PC-3 (cell line): ENCODE results near the gene HNRNPF. TPM values are rescaled to one million over a fixed set of nuclear protein-coding genes. Genes with fewer than 3 reads are reported as not detected.

Experiments used
- ATAC-seq: fragments of 200-7000 bp; cut with Tn5 transposase; 2 replicates; pipeline ENCODE4 v1.9.1; 2020; ENCODE audit warnings: mild to moderate bottlenecking, moderate library complexity
- BruUV-seq: library from RNA; stranded (reverse); fragments of 400-500 nt; replicated peaks from 2 replicates; lab custom pipeline; 2021; lab: Mats Ljungman, UMichigan
- CTCF ChIA-PET: fragments of 300-600 bp; sonication (Branson Sonifier 250); formaldehyde crosslinking; loops from one replicate; lab custom pipeline; 2022; ENCODE audit warnings: antibody characterized with exemption; lab: Charles Lee
- POLR2A ChIA-PET: fragments of 300-600 bp; sonication (Branson Sonifier 250); formaldehyde crosslinking; loops from one replicate; lab custom pipeline; 2022; ENCODE audit warnings: antibody characterized with exemption; ENCODE audit not compliant: unreplicated experiment; lab: Charles Lee
- DNase-seq: peaks from one replicate; pipeline ENCODE4 v3.0.0-alpha.2; 2015
- H2AFZ ChIP-seq: fragments of 300-600 bp; sonication (generic); 2 replicates; pipeline ENCODE4 v1.6.0; 2016; ENCODE audit warnings: antibody characterized with exemption, low read length
- H3F3A ChIP-seq: fragments of 300-600 bp; sonication (generic); one replicate; pipeline ENCODE4 v1.6.0; 2017; ENCODE audit warnings: antibody characterized with exemption, low read length, control low read depth, mild to moderate bottlenecking; ENCODE audit not compliant: unreplicated experiment
- H3K27ac ChIP-seq: fragments of 300-600 bp; sonication (generic); 2 replicates; pipeline ENCODE4 v1.5.1; 2016; ENCODE audit warnings: mild to moderate bottlenecking, low read length
- H3K27me3 ChIP-seq: fragments of 300-600 bp; sonication (generic); 2 replicates; pipeline ENCODE4 v1.6.1; 2016; ENCODE audit warnings: low read length, mixed read lengths
- H3K36me3 ChIP-seq: fragments of 300-600 bp; sonication (generic); 2 replicates; pipeline ENCODE4 v1.6.1; 2016; ENCODE audit warnings: low read depth, mixed run types, low read length, mixed read lengths
- H3K4me1 ChIP-seq: fragments of 300-600 bp; sonication (generic); 2 replicates; pipeline ENCODE4 v1.5.1; 2016; ENCODE audit warnings: low read length; ENCODE audit not compliant: insufficient read depth
- H3K4me2 ChIP-seq: fragments of 300-600 bp; sonication (generic); 2 replicates; pipeline ENCODE4 v1.6.0; 2016; ENCODE audit warnings: low read length
- H3K4me3 ChIP-seq: fragments of 300-600 bp; sonication (generic); 2 replicates; pipeline ENCODE4 v1.5.1; 2016; ENCODE audit warnings: mild to moderate bottlenecking, low read length, mixed read lengths
- H3K79me2 ChIP-seq: fragments of 300-600 bp; sonication (generic); 2 replicates; pipeline ENCODE4 v1.6.1; 2017; ENCODE audit warnings: low read length, mixed read lengths
- H3K9ac ChIP-seq: fragments of 300-600 bp; sonication (generic); 2 replicates; pipeline ENCODE4 v1.6.0; 2016; ENCODE audit warnings: mild to moderate bottlenecking, low read length
- H3K9me2 ChIP-seq: fragments of 300-600 bp; sonication (generic); replicated peaks from 2 replicates; pipeline ENCODE4 v1.6.1; 2016; ENCODE audit warnings: mixed run types, low read length, mixed read lengths
- H3K9me3 ChIP-seq: fragments of 300-600 bp; sonication (generic); 2 replicates; pipeline ENCODE4 v1.6.1; 2016; ENCODE audit warnings: low read length, mixed read lengths
- H4K20me1 ChIP-seq: fragments of 300-600 bp; sonication (generic); 2 replicates; pipeline ENCODE4 v1.6.1; 2016; ENCODE audit warnings: low read length, mixed read lengths
- EZH2 ChIP-seq: fragments of 300-600 bp; sonication (generic); IDR thresholded peaks from one replicate; pipeline ENCODE4 v1.6.1; 2017; ENCODE audit warnings: antibody characterized with exemption, mild to moderate bottlenecking, low read length; ENCODE audit not compliant: unreplicated experiment
- EZH2phosphoT487 ChIP-seq: fragments of 300-600 bp; sonication (generic); IDR thresholded peaks from 2 replicates; pipeline ENCODE4 v1.6.1; 2018; ENCODE audit warnings: mild to moderate bottlenecking, antibody characterized with exemption, low read length, borderline replicate concordance
- intact Hi-C: fragments of 100-400 bp; cut with micrococcal nuclease; formaldehyde crosslinking; loops from 2 replicates; pipeline ENCODE4 v1.9.0; 2023
- total RNA-seq: library from RNA; depleted of rRNA; stranded (reverse); fragments of >200 nt; gene quantifications from 2 replicates; pipeline ENCODE4 v1.2.3, GENCODE V29; 2014
- TF ChIP-seq, protein P1 (sequence below): fragments of 300-600 bp; sonication (generic); conservative IDR thresholded peaks from 2 replicates; pipeline ENCODE4 v1.5.1; 2017; ENCODE audit warnings: antibody characterized with exemption, low read depth, mild to moderate bottlenecking, low read length

HNRNPF gene
- total RNA-seq, 1 experiment from 2014 or later = 421 TPM

DNA sequence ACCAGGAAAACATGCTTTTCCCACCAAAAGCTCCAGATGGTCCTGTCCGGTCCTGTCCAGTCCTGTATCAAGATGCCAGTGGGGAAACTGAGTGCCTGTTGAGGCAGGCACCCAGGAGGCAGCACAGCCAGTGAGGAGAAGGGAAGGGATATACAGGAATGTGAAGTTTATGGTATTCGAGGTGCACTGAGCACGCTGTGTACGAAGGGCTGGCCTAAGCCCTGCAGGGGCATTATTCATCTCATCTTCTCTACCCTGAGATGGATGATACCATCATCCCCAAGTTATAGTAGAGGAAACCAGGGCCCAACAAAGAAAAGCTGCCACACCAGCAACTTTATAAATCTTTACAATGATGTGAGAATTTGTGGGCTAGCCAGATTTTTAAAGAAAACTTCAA is 61.0 kb downstream of the HNRNPF start:
- Histone ChIP-seq H3K9ac (no peak overlapping the region), H3K79me2 (no peaks in the 10 kb centered on the region), H3K4me2 (no peak overlapping the region), H3K36me3 (no peaks in the 10 kb centered on the region), H3K9me3 (no peaks in the 10 kb centered on the region), H3F3A (no peaks in the 10 kb centered on the region), H3K4me1 (peaks cover 23% of the 10 kb centered on the region), H4K20me1 (no peaks in the 10 kb centered on the region), H3K27ac (no peak overlapping the region), H3K4me3 (no peak overlapping the region), H2AFZ (0 out of 2 replicates have a peak overlapping the region, but pooled peaks have one; percentile 40), H3K9me2 (no peaks in the 10 kb centered on the region), H3K27me3 (no peaks in the 10 kb centered on the region)
- POLR2A ChIA-PET = no interaction called here
- CTCF ChIA-PET = interaction anchor here (0.6 to 0.7 kb wide), 2 partner anchors 55 to 87 kb away, joined by 3 read pairs; no protein-coding TSS in a partner anchor
- DNase-seq (no peak), ATAC-seq (no peak)
- no TSS peak for BruUV-seq
- intact Hi-C loops = loop anchor here (1.0 to 10.0 kb wide), 5 partner anchors 55 to 481 kb away; no protein-coding TSS in a partner anchor
- TF ChIP-seq, protein P1, sequence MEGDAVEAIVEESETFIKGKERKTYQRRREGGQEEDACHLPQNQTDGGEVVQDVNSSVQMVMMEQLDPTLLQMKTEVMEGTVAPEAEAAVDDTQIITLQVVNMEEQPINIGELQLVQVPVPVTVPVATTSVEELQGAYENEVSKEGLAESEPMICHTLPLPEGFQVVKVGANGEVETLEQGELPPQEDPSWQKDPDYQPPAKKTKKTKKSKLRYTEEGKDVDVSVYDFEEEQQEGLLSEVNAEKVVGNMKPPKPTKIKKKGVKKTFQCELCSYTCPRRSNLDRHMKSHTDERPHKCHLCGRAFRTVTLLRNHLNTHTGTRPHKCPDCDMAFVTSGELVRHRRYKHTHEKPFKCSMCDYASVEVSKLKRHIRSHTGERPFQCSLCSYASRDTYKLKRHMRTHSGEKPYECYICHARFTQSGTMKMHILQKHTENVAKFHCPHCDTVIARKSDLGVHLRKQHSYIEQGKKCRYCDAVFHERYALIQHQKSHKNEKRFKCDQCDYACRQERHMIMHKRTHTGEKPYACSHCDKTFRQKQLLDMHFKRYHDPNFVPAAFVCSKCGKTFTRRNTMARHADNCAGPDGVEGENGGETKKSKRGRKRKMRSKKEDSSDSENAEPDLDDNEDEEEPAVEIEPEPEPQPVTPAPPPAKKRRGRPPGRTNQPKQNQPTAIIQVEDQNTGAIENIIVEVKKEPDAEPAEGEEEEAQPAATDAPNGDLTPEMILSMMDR = no peak
- TF ChIP-seq EZH2phosphoT487 = no peak
- no peak for TF ChIP-seq EZH2

DNA sequence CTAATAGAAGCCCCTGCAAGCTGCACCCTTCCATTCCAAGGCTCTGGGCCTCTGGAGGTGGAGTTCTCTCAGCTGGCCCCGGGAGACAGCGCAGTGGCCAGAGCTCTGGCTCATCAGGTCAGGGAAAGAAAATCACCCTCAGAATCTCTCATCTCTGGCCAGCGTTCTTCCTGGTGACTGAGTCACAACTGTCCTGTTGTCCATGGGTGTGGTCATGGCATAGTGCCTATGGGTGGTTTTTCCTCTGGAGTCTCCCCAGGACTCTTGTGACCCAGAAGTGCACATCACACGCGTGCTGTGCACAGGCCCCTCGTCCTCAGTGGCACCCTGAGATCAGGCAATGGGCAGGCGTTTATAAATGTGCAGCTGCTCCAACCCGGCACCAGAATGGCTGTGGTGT is 64.9 kb downstream of the HNRNPF start:
- Histone ChIP-seq H3K9me2 (no peaks in the 10 kb centered on the region), H2AFZ (no peak overlapping the region), H3K27me3 (no peaks in the 10 kb centered on the region), H3K4me1 (peaks cover 18% of the 10 kb centered on the region; the same call in 1 of the 2 replicates), H3F3A (no peaks in the 10 kb centered on the region), H3K4me3 (no peak overlapping the region), H3K36me3 (no peaks in the 10 kb centered on the region), H3K9me3 (no peaks in the 10 kb centered on the region), H3K4me2 (peak overlapping the region; percentile 2; the same call in 1 of the 2 replicates), H4K20me1 (no peaks in the 10 kb centered on the region), H3K79me2 (no peaks in the 10 kb centered on the region), H3K27ac (no peak overlapping the region), H3K9ac (no peak overlapping the region)
- intact Hi-C loops = loop anchor here (10.0 kb wide), 1 partner anchor 119 kb away; no protein-coding TSS in a partner anchor
- ChIA-PET POLR2A (no interaction called here), CTCF (no interaction called here)
- DNase-seq (peak; percentile 43), ATAC-seq (no peak)
- TF ChIP-seq EZH2 (no peak), EZH2phosphoT487 (no peak)
- TF ChIP-seq, protein P1 = no peak
- BruUV-seq = no TSS peak

DNA sequence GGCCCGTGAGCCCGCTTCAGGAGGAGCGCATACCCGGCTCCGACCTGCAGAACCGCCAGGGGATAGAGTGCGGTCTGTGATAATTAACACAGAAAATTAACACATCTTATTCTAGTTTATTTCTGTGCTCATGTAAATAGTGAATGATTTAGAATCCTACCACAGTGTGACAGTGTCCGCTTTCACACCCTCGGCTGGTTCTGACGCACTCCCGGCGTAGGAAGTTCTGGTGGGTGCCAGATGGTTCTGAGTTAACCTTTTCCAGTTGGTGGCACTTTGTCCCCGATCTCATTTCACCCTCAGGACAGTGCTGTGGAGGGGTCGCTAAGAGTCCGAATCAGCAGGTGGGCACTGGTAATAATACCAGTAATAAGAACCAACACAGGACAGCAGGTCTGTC is 65.9 kb downstream of the HNRNPF start:
- POLR2A ChIA-PET = no interaction called here
- H3K4me1 ChIP-seq = peaks cover 18% of the 10 kb centered on the region; the same call in 1 of the 2 replicates
- BruUV-seq = no TSS peak
- no peak overlapping the region for H3K4me3 ChIP-seq
- no peaks in the 10 kb centered on the region for H3K27me3 ChIP-seq
- H4K20me1 ChIP-seq = no peaks in the 10 kb centered on the region
- no peaks in the 10 kb centered on the region for H3K36me3 ChIP-seq
- no peak overlapping the region for H3K27ac ChIP-seq
- no peak for ATAC-seq
- H3K9ac ChIP-seq = no peak overlapping the region
- H2AFZ ChIP-seq = no peak overlapping the region
- DNase-seq = no peak
- H3K79me2 ChIP-seq = no peaks in the 10 kb centered on the region
- TF ChIP-seq, protein P1 = no peak
- TF ChIP-seq EZH2 = no peak
- TF ChIP-seq EZH2phosphoT487 = no peak
- H3K9me2 ChIP-seq = no peaks in the 10 kb centered on the region
- H3K4me2 ChIP-seq = no peak overlapping the region
- H3F3A ChIP-seq = no peaks in the 10 kb centered on the region
- no peaks in the 10 kb centered on the region for H3K9me3 ChIP-seq
- CTCF ChIA-PET = no interaction called here
- intact Hi-C loops = loop anchor here (10.0 kb wide), 1 partner anchor 118 kb away; no protein-coding TSS in a partner anchor
